ENCODE data around the gene SLC6A2. TPM values are rescaled to one million over a fixed set of nuclear protein-coding genes. Genes with fewer than 3 reads are reported as not detected.

The SLC6A2 gene
- total RNA-seq, 1 donor, result not detected

- H3K4me3 ChIP-seq (ENCODE audit: low read depth, low read length), result no peak overlapping the region
- TF ChIP-seq, protein P1, sequence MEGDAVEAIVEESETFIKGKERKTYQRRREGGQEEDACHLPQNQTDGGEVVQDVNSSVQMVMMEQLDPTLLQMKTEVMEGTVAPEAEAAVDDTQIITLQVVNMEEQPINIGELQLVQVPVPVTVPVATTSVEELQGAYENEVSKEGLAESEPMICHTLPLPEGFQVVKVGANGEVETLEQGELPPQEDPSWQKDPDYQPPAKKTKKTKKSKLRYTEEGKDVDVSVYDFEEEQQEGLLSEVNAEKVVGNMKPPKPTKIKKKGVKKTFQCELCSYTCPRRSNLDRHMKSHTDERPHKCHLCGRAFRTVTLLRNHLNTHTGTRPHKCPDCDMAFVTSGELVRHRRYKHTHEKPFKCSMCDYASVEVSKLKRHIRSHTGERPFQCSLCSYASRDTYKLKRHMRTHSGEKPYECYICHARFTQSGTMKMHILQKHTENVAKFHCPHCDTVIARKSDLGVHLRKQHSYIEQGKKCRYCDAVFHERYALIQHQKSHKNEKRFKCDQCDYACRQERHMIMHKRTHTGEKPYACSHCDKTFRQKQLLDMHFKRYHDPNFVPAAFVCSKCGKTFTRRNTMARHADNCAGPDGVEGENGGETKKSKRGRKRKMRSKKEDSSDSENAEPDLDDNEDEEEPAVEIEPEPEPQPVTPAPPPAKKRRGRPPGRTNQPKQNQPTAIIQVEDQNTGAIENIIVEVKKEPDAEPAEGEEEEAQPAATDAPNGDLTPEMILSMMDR (IDR thresholded peaks at IDR 0.05; ENCODE audit: insufficient read depth, low read depth, low read length), result no peak
- DNase-seq (ENCODE audit: low read depth), result no peak
Observed at GRCh38 chr16:55663765-55664677, 8.2 kb downstream of the SLC6A2 start.

DNA sequence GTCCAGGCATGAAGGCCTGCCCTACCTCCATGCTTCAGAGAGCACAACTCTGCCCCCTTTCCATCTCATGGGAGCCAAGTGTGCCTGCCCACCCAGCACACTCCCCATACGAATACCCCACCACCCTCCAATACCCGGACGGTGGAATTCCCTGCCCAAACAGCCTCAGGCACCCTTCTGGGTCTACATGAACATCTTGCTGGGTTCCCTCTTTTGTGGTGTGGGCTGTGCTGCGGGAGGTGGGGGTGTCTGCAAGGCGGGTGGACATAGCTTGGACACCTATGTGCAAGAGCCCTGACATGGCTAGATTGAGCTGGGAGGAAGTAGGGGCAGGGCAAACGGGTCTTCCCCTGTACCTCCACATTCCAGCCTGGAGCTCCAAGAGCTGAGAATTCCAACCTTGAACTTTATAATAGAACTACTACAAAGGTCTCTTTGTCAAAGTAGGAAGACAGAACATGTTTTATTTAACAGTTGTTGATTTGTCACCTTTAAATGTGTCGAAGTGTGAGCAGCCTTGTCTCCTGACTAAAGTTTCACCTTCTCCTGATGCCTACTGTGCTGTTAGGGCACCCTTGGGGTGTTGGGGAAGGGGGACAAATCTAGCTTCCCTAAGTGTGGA, 9.1 kb downstream of the SLC6A2 start:
- H3K4me3 ChIP-seq (ENCODE audit: low read depth, low read length), result no peak overlapping the region
- TF ChIP-seq, protein P1 (IDR thresholded peaks at IDR 0.05; ENCODE audit: insufficient read depth, low read depth, low read length), result no peak
- DNase-seq (ENCODE audit: low read depth), result no peak

DNA sequence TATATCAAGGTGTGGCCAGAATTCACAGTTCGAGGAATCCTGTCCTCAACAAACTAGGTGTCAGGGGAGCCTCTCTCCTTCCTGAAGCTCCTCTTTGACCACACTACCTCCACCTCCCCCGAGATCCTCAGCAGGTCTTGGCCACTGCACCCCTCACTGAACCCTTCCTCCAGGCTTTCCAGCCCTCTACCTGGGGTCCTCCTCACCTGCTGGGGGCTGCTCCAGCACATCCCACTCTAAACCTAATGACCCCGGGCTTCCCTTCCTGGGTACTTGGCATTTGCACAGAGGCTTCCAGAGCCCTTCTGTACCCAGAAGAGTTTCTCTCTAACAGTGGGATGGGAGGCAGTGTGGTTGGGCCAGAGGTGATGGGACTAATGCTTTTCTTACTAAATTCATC, 9.7 kb downstream of the SLC6A2 start:
- TF ChIP-seq, protein P1 (IDR thresholded peaks at IDR 0.05; ENCODE audit: insufficient read depth, low read depth, low read length), result no peak
- no peak for DNase-seq (ENCODE audit: low read depth)

GRCh38 chr16:55666012-55666411, 10.2 kb downstream of the SLC6A2 start:
- no peak for DNase-seq (ENCODE audit: low read depth)
- TF ChIP-seq, protein P1 (IDR thresholded peaks at IDR 0.05; ENCODE audit: insufficient read depth, low read depth, low read length), result no peak
- H3K4me3 ChIP-seq (ENCODE audit: low read depth, low read length), result no peak overlapping the region

More for the DNA sequence above, 9.7 kb downstream of the SLC6A2 start:
- no peak overlapping the region for H3K4me3 ChIP-seq (ENCODE audit: low read depth, low read length)

DNA sequence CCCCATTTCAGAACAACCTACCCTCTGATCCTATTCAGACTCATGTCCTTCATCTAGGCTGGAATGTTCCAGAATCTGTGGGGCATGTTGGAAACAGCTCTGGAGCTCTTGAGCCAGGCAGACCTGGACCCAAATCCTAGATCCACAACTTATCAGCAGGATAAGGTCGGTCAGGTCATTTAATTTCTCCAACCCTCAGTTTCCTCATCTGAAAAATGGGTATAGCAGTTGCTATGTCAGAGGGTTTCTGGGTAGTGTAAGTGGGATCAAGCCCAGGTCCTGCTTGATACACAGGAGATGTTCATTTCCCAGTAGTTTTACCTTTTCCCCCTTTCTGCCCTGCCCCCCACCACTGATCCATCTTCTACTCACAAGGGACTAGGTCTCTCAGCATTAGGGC, 12.0 kb downstream of the SLC6A2 start:
- TF ChIP-seq, protein P1 (IDR thresholded peaks at IDR 0.05; ENCODE audit: insufficient read depth, low read depth, low read length), result no peak
- DNase-seq (ENCODE audit: low read depth), result no peak
- H3K4me3 ChIP-seq (ENCODE audit: low read depth, low read length), result no peak overlapping the region

GRCh38 chr16:55668340-55669281, 12.8 kb downstream of the SLC6A2 start:
- no peak for DNase-seq (ENCODE audit: low read depth)
- TF ChIP-seq, protein P1 (IDR thresholded peaks at IDR 0.05; ENCODE audit: insufficient read depth, low read depth, low read length), result no peak
- no peak overlapping the region for H3K4me3 ChIP-seq (ENCODE audit: low read depth, low read length)
